CD4-positive, CD25-positive, alpha-beta regulatory T cell (primary cell): ENCODE measurements around the gene MLLT6. TPM values are rescaled to one million over a fixed set of nuclear protein-coding genes. Genes with fewer than 3 reads are reported as not detected.

Experiments
- ATAC-seq, 2 donors: fragments of 150-1000 bp; cut with Tn5 transposase; one replicate each; pipeline ENCODE4 v1.10.0; 2021; ENCODE audit warnings: low read depth in 2 of 2, moderate number of reproducible peaks in 2 of 2, moderate library complexity in 1 of 2
- DNase-seq, 3 donors: peaks; one replicate each; pipeline versions ENCODE4 v3.0.0 to v3.0.0-alpha.2; 2012 to 2022; ENCODE audit warnings: mixed read lengths in 1 of 3
- H3K27ac ChIP-seq: one replicate; pipeline ENCODE4 v1.7.0; 2013; ENCODE audit warnings: mild to moderate bottlenecking, low read length; ENCODE audit not compliant: insufficient read depth, poor library complexity, severe bottlenecking
- H3K27me3 ChIP-seq: one replicate; pipeline ENCODE4 v1.7.0; 2013; ENCODE audit warnings: low read length; ENCODE audit not compliant: control insufficient read depth, insufficient read depth
- H3K36me3 ChIP-seq: one replicate; pipeline ENCODE4 v1.7.0; 2013; ENCODE audit warnings: mild to moderate bottlenecking, low read length, moderate library complexity; ENCODE audit not compliant: control insufficient read depth, insufficient read depth
- H3K4me1 ChIP-seq: 2 replicates; pipeline ENCODE4 v1.7.0; 2013; ENCODE audit warnings: mild to moderate bottlenecking, low read length; ENCODE audit not compliant: insufficient read depth, control insufficient read depth, poor library complexity, severe bottlenecking
- H3K4me3 ChIP-seq: one replicate; pipeline ENCODE4 v1.7.0; 2013; ENCODE audit warnings: low read depth, mild to moderate bottlenecking, low read length, moderate library complexity
- H3K9me3 ChIP-seq, 2 experiments: 1 replicate in 1 of 2; 2 replicates in 1 of 2; pipeline ENCODE4 v1.7.0; 2013; ENCODE audit warnings: low read length in 2 of 2, mild to moderate bottlenecking in 1 of 2, moderate library complexity in 1 of 2; ENCODE audit not compliant: control insufficient read depth in 2 of 2
- H3K27ac Mint-ChIP-seq, 3 donors: one replicate each; pipeline ENCODE4 v1.8.0; 2020 to 2022; ENCODE audit warnings: mild to moderate bottlenecking in 3 of 3, mixed read lengths in 3 of 3, moderate library complexity in 2 of 3
- H3K27me3 Mint-ChIP-seq: one replicate; pipeline ENCODE4 v1.8.0; 2022; ENCODE audit warnings: mild to moderate bottlenecking, mixed read lengths
- H3K36me3 Mint-ChIP-seq: one replicate; pipeline ENCODE4 v1.8.0; 2020; ENCODE audit warnings: mixed read lengths
- H3K4me1 Mint-ChIP-seq, 4 donors: one replicate each; pipeline ENCODE4 v1.8.0; 2020 to 2022; ENCODE audit warnings: mixed read lengths in 4 of 4, mild to moderate bottlenecking in 1 of 4
- H3K4me3 Mint-ChIP-seq, 4 donors: one replicate each; pipeline ENCODE4 v1.8.0; 2020 to 2022; ENCODE audit warnings: mild to moderate bottlenecking in 4 of 4, mixed read lengths in 4 of 4, moderate library complexity in 3 of 4
- H3K9me3 Mint-ChIP-seq, 7 donors: one replicate each; pipeline ENCODE4 v1.8.0; 2020 to 2022; ENCODE audit warnings: mixed read lengths in 7 of 7, mild to moderate bottlenecking in 3 of 7, moderate library complexity in 2 of 7
- polyA plus RNA-seq, 4 donors: library from polyadenylated mRNA; unstranded; fragments of 300-500 nt; fragmentation: Illumina TruSeq; gene quantifications; one replicate each; pipeline ENCODE4 v1.2.3, GENCODE V29; 2021
- total RNA-seq: library from RNA; stranded (reverse); gene quantifications from one replicate; pipeline ENCODE4 v1.2.3, GENCODE V29; 2022

The MLLT6 gene
- total and polyA plus RNA-seq, 5 donors from 2014 or later, result 5.2 to 361 (median 6.7) TPM

DNA sequence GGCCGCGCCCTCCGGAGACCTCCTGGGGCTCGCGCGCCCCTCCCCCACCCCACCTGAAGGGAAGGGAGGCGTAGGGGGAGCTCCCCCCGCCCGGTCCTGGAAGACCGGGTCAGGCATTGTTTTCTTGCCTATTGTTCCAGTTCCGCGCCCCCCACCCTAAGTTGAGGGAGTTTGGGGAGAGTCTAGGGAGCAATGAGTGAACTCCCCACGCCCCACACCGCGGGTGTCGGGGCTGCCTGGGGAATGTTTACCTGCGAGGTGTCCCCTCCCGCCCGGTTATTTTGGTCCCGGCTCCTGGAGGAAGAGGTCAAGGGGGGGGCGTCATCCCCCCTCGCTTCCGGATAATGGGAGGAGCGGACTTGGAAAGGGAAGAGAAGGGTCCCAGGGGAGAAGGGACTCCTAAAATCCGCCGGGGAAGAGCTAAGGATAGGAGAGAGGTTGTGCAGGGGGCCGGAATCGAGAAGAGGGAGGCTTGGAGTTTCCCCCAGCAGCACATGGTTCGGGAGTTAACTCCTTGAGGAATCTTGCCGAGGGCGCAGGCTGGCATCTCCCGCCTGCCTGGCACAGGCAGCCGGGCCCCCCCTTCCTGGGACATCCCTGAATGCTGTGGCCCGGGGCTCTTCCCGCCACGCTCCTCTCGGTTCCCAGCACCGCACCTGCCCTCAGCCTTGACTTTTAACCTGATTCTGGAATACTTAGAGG is 881 bp downstream of the MLLT6 start:
- Mint-ChIP-seq H3K27ac (peak overlapping the region; percentile 85 to 95 (median 92)), H3K4me1 (peaks cover 12 to 67% (median 33%) of the 10 kb centered on the region in 4 donors), H3K4me3 (peak overlapping the region; percentile 94 to 100 (median 98)), H3K27me3 (no peaks in the 10 kb centered on the region), H3K9me3 (peaks cover 0 to 3% (median 0%) of the 10 kb centered on the region in 7 donors), H3K36me3 (peaks cover 25% of the 10 kb centered on the region)
- no peak for ATAC-seq
- peaks cover 63% of the 10 kb centered on the region for H3K4me1 ChIP-seq
- no peaks in the 10 kb centered on the region for H3K9me3 ChIP-seq
- peak overlapping the region; percentile 76 for H3K27ac ChIP-seq
- peak; percentile 13 to 30 (median 24) for DNase-seq
- H3K4me3 ChIP-seq, result peak overlapping the region; percentile 84
- H3K36me3 ChIP-seq, result peaks cover 30% of the 10 kb centered on the region
- no peaks in the 10 kb centered on the region for H3K27me3 ChIP-seq

GRCh38 chr17:38706505-38707216 is 1.6 kb downstream of the MLLT6 start:
- H3K27ac Mint-ChIP-seq, result peak overlapping the region; percentile 85 to 95 (median 92)
- no peaks in the 10 kb centered on the region for H3K27me3 Mint-ChIP-seq
- DNase-seq (peak in 2 of 3 donors; percentile 19 to 52), ATAC-seq (no peak)
- H3K27ac ChIP-seq, result peak overlapping the region; percentile 76
- H3K4me3 ChIP-seq, result peak overlapping the region; percentile 84
- peaks cover 32% of the 10 kb centered on the region for H3K36me3 Mint-ChIP-seq
- H3K4me1 Mint-ChIP-seq, result peaks cover 12 to 66% (median 27%) of the 10 kb centered on the region in 4 donors
- peaks cover 56% of the 10 kb centered on the region for H3K4me1 ChIP-seq
- H3K9me3 ChIP-seq, result no peaks in the 10 kb centered on the region
- peaks cover 37% of the 10 kb centered on the region for H3K36me3 ChIP-seq
- H3K27me3 ChIP-seq, result no peaks in the 10 kb centered on the region
- peak overlapping the region; percentile 94 to 100 (median 98) for H3K4me3 Mint-ChIP-seq
- H3K9me3 Mint-ChIP-seq, result peaks cover 0 to 3% (median 0%) of the 10 kb centered on the region in 7 donors

DNA sequence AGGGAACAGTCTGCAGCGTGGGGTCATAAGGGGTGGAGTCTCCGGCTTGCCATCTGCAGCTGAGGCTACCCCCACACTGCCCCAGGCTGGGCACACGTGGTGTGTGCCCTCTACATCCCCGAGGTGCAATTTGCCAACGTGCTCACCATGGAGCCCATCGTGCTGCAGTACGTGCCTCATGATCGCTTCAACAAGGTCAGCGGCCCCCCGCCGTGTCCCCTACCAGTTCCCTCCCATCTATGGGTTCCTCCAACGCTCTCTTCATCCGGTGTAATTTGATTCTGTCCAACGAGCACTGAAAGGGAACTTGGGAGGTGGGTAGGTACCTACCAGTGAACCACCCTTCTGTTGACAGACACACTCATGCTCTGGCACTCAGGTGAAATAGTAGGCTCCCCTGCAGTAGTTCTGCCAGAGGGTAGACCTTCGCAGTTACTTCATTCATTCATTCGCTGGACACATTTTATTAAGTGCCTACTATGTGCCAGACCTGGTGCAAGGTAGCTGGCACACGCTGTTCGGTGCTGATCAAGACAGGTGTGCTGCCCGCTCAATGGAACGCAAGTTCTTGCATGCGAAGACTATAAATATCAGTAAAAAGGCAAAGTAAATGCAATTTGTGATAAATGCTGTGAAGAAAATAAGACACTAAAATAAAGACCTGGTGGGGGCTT is 2.7 kb downstream of the MLLT6 start:
- Mint-ChIP-seq H3K36me3 (peaks cover 32% of the 10 kb centered on the region), H3K4me3 (peak overlapping the region; percentile 43 to 100 (median 96)), H3K4me1 (peaks cover 12 to 66% (median 26%) of the 10 kb centered on the region in 4 donors), H3K9me3 (peaks cover 0 to 3% (median 0%) of the 10 kb centered on the region in 7 donors), H3K27ac (peak overlapping the region; percentile 65 to 85 (median 69)), H3K27me3 (no peaks in the 10 kb centered on the region)
- Histone ChIP-seq H3K27ac (peak overlapping the region; percentile 76), H3K4me1 (peaks cover 48% of the 10 kb centered on the region), H3K9me3 (no peaks in the 10 kb centered on the region), H3K27me3 (no peaks in the 10 kb centered on the region), H3K36me3 (peaks cover 47% of the 10 kb centered on the region), H3K4me3 (no peak overlapping the region)
- no peak for DNase-seq
- ATAC-seq, result no peak

DNA sequence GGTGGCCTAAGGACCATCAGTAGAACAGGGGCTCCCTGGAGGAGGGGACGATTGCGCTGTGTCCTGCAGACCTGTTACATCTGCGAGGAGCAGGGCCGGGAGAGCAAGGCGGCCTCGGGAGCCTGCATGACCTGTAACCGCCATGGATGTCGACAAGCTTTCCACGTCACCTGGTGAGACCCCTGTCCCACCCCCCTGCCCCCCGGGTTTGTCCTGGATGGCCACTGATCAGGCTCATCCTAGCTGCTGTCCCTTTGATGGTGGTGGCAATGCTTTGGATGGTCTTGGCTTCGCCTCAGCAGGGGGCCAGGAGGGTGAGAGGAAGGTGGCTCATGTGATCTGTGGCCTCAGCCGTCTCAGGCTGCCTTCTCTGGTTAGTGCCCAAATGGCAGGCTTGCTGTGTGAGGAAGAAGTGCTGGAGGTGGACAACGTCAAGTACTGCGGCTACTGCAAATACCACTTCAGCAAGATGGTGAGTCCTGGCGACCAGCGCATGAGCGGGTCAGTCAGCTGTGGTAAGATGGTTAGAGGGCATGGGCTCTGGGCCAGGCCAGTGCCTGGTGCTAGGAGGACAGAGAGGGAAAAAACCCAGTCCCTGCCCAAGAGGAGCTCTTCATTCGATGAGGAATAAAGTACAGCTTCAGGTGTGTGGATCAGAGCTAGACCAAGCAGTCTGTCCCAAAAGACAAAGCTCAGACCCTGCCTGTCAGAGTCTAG is 4.2 kb downstream of the MLLT6 start:
- Histone ChIP-seq H3K4me1 (peaks cover 33% of the 10 kb centered on the region), H3K9me3 (no peaks in the 10 kb centered on the region), H3K4me3 (no peak overlapping the region), H3K27ac (no peak overlapping the region), H3K27me3 (no peaks in the 10 kb centered on the region), H3K36me3 (peaks cover 61% of the 10 kb centered on the region)
- Mint-ChIP-seq H3K4me1 (peaks cover 5 to 61% (median 28%) of the 10 kb centered on the region in 4 donors), H3K4me3 (peak overlapping the region in 2 of 4 donors; percentile 16 to 63), H3K9me3 (peaks cover 0 to 3% (median 0%) of the 10 kb centered on the region in 7 donors), H3K27ac (peak overlapping the region in 1 of 3 donors; percentile 86), H3K36me3 (peaks cover 38% of the 10 kb centered on the region), H3K27me3 (no peaks in the 10 kb centered on the region)
- ATAC-seq (no peak), DNase-seq (no peak)

DNA sequence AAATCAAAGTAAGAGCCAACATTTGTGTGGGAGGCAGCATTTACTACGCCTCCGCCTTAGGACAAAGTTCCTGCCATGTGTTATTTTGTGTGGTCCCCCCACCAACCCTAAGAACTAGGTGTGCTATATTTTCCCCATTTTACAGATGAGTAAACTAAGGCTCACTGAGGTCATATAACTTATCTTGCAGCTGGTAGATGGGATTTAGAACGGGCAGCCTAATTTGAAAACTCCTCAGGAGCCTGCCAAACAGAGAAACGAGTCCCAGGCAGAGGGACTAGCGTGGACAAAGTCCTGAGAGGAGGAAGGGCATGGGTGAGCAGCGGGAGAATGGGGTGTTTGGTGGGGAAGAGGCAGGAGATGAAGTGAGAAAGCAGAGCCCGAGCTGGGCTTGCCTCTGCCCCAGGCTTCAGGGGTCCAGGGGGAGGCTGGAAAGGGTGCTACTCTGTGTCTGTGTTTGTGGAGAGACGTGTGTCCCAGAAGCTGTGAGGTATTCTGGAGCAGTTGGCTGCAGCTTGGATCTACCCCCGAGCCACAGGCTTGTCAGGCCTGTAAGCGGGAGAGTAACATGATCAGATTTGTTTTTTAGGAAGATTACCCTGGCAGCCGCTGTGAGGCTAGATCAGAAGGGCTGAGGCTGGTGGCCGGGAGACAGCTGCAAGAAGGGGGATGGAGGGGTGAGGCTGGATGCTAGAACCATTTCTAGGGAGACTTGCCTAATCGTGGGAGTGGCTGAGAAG is 5.0 kb downstream of the MLLT6 start:
- Histone ChIP-seq H3K4me3 (no peak overlapping the region), H3K9me3 (no peaks in the 10 kb centered on the region), H3K27me3 (no peaks in the 10 kb centered on the region), H3K27ac (no peak overlapping the region), H3K36me3 (peaks cover 69% of the 10 kb centered on the region), H3K4me1 (peaks cover 29% of the 10 kb centered on the region)
- DNase-seq, result no peak
- Mint-ChIP-seq H3K4me1 (peaks cover 5 to 62% (median 32%) of the 10 kb centered on the region in 4 donors), H3K9me3 (peaks cover 0 to 3% (median 0%) of the 10 kb centered on the region in 7 donors), H3K36me3 (peaks cover 40% of the 10 kb centered on the region), H3K27ac (peak overlapping the region in 2 of 3 donors; percentile 64 to 86), H3K4me3 (peak overlapping the region in 3 of 4 donors; percentile 16 to 62 (median 35)), H3K27me3 (no peaks in the 10 kb centered on the region)
- ATAC-seq, result no peak

GRCh38 chr17:38710604-38710962 is 5.5 kb downstream of the MLLT6 start:
- Histone ChIP-seq H3K27ac (no peak overlapping the region), H3K4me3 (no peak overlapping the region), H3K4me1 (peaks cover 29% of the 10 kb centered on the region), H3K27me3 (no peaks in the 10 kb centered on the region), H3K36me3 (peaks cover 74% of the 10 kb centered on the region), H3K9me3 (no peaks in the 10 kb centered on the region)
- DNase-seq, result no peak
- Mint-ChIP-seq H3K27ac (peak overlapping the region in 1 of 3 donors; percentile 64), H3K4me1 (peaks cover 5 to 62% (median 32%) of the 10 kb centered on the region in 4 donors), H3K9me3 (peaks cover 0 to 3% (median 0%) of the 10 kb centered on the region in 7 donors), H3K36me3 (peaks cover 40% of the 10 kb centered on the region), H3K27me3 (no peaks in the 10 kb centered on the region), H3K4me3 (peak overlapping the region in 2 of 4 donors; percentile 35 to 62)
- ATAC-seq, result no peak
